SK-N-SH (cell line): ENCODE data around the gene CFAP126. TPM values are rescaled to one million over a fixed set of nuclear protein-coding genes. Genes with fewer than 3 reads are reported as not detected.

Experiments
- CTCF ChIA-PET: fragments of 300-600, 350-600 bp; formaldehyde crosslinking; extraction: SDS; loops from one replicate; lab custom pipeline; 2021; lab: Yijun Ruan, JAX
- POLR2A ChIA-PET: fragments of 350-600 bp; sonication (Branson Sonifier 250); formaldehyde crosslinking; extraction: SDS; loops from one replicate; lab custom pipeline; 2020; ENCODE audit warnings: antibody characterized with exemption, inconsistent platforms; lab: Yijun Ruan, JAX
- DNase-seq: peaks from one replicate; pipeline ENCODE4 v3.0.0; 2012
- H2AFZ ChIP-seq: fragments of 200-600 bp; sonication (generic); 2 replicates; pipeline ENCODE4 v1.8.1; 2016; ENCODE audit warnings: antibody characterized with exemption, mild to moderate bottlenecking, low read depth
- H3F3A ChIP-seq: fragments of 200-600 bp; sonication (generic); replicated peaks from 2 replicates; pipeline ENCODE3; 2016; ENCODE audit warnings: antibody characterized with exemption, mild to moderate bottlenecking; ENCODE audit not compliant: insufficient read depth
- H3K27ac ChIP-seq, 2 experiments: fragments of 200-500 bp in 1 of 2; fragments of 200-600 bp in 1 of 2; sonication (Bioruptor generic) in 1 of 2; sonication (generic), shearing (Covaris generic) in 1 of 2; 2 replicates each; pipeline versions ENCODE4 v1.5.1 to v1.6.1; 2014 to 2016; ENCODE audit warnings: low read depth in 2 of 2, inconsistent platforms in 1 of 2, low read length in 1 of 2, mild to moderate bottlenecking in 1 of 2, mixed read lengths in 1 of 2
- H3K27me3 ChIP-seq: fragments of 200-600 bp; sonication (generic), shearing (Covaris generic); 2 replicates; pipeline ENCODE4 v1.6.1; 2016; ENCODE audit warnings: mixed run types; ENCODE audit not compliant: insufficient read depth
- H3K36me3 ChIP-seq, 2 experiments: fragments of 200-500 bp in 1 of 2; fragments of 200-600 bp in 1 of 2; sonication (Bioruptor generic) in 1 of 2; sonication (generic) in 1 of 2; replicated peaks in 1 of 2; 2 replicates each; pipeline versions ENCODE3 to v1.5.1; 2014 to 2016; ENCODE audit warnings: low read length in 1 of 2, mild to moderate bottlenecking in 1 of 2; ENCODE audit not compliant: insufficient read depth in 2 of 2, control insufficient read depth in 1 of 2
- H3K4me1 ChIP-seq, 2 experiments: fragments of 200-500 bp in 1 of 2; fragments of 200-600 bp in 1 of 2; sonication (Bioruptor generic) in 1 of 2; sonication (generic), shearing (Covaris generic) in 1 of 2; 2 replicates each; pipeline versions ENCODE4 v1.5.1 to v1.6.1; 2014 to 2016; ENCODE audit warnings: low read depth in 1 of 2, low read length in 1 of 2, mixed run types in 1 of 2; ENCODE audit not compliant: insufficient read depth in 2 of 2, control insufficient read depth in 1 of 2
- H3K4me2 ChIP-seq: fragments of 200-600 bp; sonication (generic), shearing (Covaris generic); 2 replicates; pipeline ENCODE4 v1.6.1; 2017; ENCODE audit warnings: mixed run types
- H3K4me3 ChIP-seq, 2 experiments: fragments of 200-500 bp in 1 of 2; fragments of 200-600 bp in 1 of 2; sonication (Bioruptor generic) in 1 of 2; sonication (generic), shearing (Covaris generic) in 1 of 2; 2 replicates each; pipeline versions ENCODE4 v1.5.1 to v1.8.1; 2014 to 2016; ENCODE audit warnings: low read depth in 2 of 2, inconsistent platforms in 1 of 2, low read length in 1 of 2, mild to moderate bottlenecking in 1 of 2, mixed read lengths in 1 of 2, moderate library complexity in 1 of 2
- H3K79me2 ChIP-seq: fragments of 200-600 bp; sonication (generic); 2 replicates; pipeline ENCODE4 v1.8.1; 2017; ENCODE audit warnings: mild to moderate bottlenecking; ENCODE audit not compliant: insufficient read depth
- H3K9ac ChIP-seq: fragments of 200-600 bp; sonication (generic); 2 replicates; pipeline ENCODE4 v1.6.1; 2017; ENCODE audit warnings: mixed run types
- H3K9me2 ChIP-seq: fragments of 200-600 bp; sonication (generic); 2 replicates; pipeline ENCODE4 v1.6.1; 2017; ENCODE audit warnings: mixed run types
- H3K9me3 ChIP-seq: fragments of 200-600 bp; sonication (generic); 2 replicates; pipeline ENCODE4 v1.6.1; 2017; ENCODE audit warnings: mixed run types, mild to moderate bottlenecking, moderate library complexity
- H4K20me1 ChIP-seq: fragments of 200-600 bp; sonication (generic); 2 replicates; pipeline ENCODE4 v1.6.1; 2017; ENCODE audit warnings: mild to moderate bottlenecking, mixed run types; ENCODE audit not compliant: insufficient read depth
- CTCF ChIP-seq: fragments of 200-600 bp; sonication (generic); IDR thresholded peaks from 2 replicates; pipeline ENCODE4 v1.6.1; 2017; ENCODE audit warnings: antibody characterized with exemption, mild to moderate bottlenecking, moderate library complexity
- EP300 ChIP-seq, 2 experiments: IDR thresholded peaks; 2 replicates each; pipeline versions ENCODE4 v1.4.0 to v1.6.1; 2012; ENCODE audit warnings: borderline replicate concordance in 1 of 2, low read depth in 1 of 2, low read length in 1 of 2
- GATA2 ChIP-seq: sonication (generic); formaldehyde crosslinking; IDR thresholded peaks from 2 replicates; pipeline ENCODE4 v1.5.0; 2020; ENCODE audit warnings: mild to moderate bottlenecking, missing genetic modification reagents
- IRF3 ChIP-seq: fragments of 150-350 bp; IDR thresholded peaks from 2 replicates; pipeline ENCODE4 v1.6.1; 2016; ENCODE audit warnings: mild to moderate bottlenecking, low read depth, low read length
- MAX ChIP-seq: IDR thresholded peaks from 2 replicates; pipeline ENCODE4 v1.4.0; 2012; ENCODE audit warnings: low read depth
- MEF2A ChIP-seq: IDR thresholded peaks from 2 replicates; pipeline ENCODE4 v1.4.0; 2012; ENCODE audit warnings: low read depth, borderline replicate concordance
- NFIC ChIP-seq: IDR thresholded peaks from 2 replicates; pipeline ENCODE4 v1.4.0; 2012; ENCODE audit warnings: borderline replicate concordance
- NRF1 ChIP-seq: IDR thresholded peaks from 2 replicates; pipeline ENCODE4 v1.6.1; 2012; ENCODE audit warnings: low read depth, mild to moderate bottlenecking, low read length
- PBX3 ChIP-seq: IDR thresholded peaks from 2 replicates; pipeline ENCODE4; 2012
- POLR2AphosphoS5 ChIP-seq: IDR thresholded peaks from 2 replicates; pipeline ENCODE4 v1.6.1; 2012; ENCODE audit warnings: low read depth, low read length
- RAD21 ChIP-seq: IDR thresholded peaks from 2 replicates; pipeline ENCODE4 v1.6.1; 2012; ENCODE audit warnings: mild to moderate bottlenecking, low read length
- RFX5 ChIP-seq: IDR thresholded peaks from 2 replicates; pipeline ENCODE4 v1.6.1; 2012; ENCODE audit warnings: mild to moderate bottlenecking, improper control_type of control experiment, low read length
- RXRA ChIP-seq: IDR thresholded peaks from 2 replicates; pipeline ENCODE4 v1.4.0; 2012; ENCODE audit warnings: low read depth, mild to moderate bottlenecking, borderline replicate concordance
- TAF1 ChIP-seq: IDR thresholded peaks from 2 replicates; pipeline ENCODE4 v1.6.1; 2012; ENCODE audit warnings: low read depth, mild to moderate bottlenecking, low read length, moderate library complexity, borderline replicate concordance
- TCF12 ChIP-seq: IDR thresholded peaks from 2 replicates; pipeline ENCODE4 v1.4.0; 2012
- USF1 ChIP-seq: IDR thresholded peaks from 2 replicates; pipeline ENCODE4 v1.4.0; 2012; ENCODE audit warnings: low read depth, borderline replicate concordance
- ZBTB33 ChIP-seq: IDR thresholded peaks from 2 replicates; pipeline ENCODE4 v1.4.0; 2012; ENCODE audit warnings: low read depth, borderline replicate concordance
- whole genome bisulfite sequencing: methylation state at CpG from one replicate; pipeline ENCODE4 v1.1.6; 2017; ENCODE audit warnings: low lambda C conversion rate; 5-methylcytosine and 5-hydroxymethylcytosine counted together
- polyA plus RNA-seq, 3 experiments: library from polyadenylated mRNA; depleted of rRNA; stranded (reverse); fragments of >200 nt; gene quantifications; 2 replicates each; pipeline ENCODE4 v1.2.3, GENCODE V29; 2012
- TF ChIP-seq, protein P1 (sequence below): IDR thresholded peaks from 2 replicates; pipeline ENCODE4 v1.6.1; 2012; ENCODE audit warnings: mild to moderate bottlenecking, low read depth, low read length, moderate library complexity

CFAP126 gene
- polyA plus RNA-seq, 1 of the 3 experiments (the other 2 are of a cell fraction) = not detected

DNA sequence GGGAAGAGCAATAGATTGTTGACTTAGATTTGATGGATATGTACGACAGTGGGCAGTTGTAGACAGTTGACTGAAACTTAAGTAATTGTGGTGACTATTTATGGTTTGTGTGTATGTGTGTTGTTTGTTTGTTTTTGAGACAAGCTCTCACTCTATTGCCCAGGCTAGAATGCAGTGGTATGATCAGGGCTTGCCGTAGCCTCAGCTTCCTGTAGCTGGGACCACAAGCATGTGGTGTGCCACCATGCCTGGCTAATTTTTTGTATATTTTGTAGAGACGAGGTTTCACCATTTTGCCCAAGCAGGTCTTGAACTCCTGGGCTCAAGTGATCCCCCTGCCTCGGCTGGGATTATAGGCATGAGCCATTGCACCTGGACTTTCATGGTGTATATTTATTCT, 43.7 kb downstream of the CFAP126 start:
- no peaks in the 10 kb centered on the region for H4K20me1 ChIP-seq
- no peak for DNase-seq
- no peaks in the 10 kb centered on the region for H3K27me3 ChIP-seq
- no peak overlapping the region for H3K27ac ChIP-seq
- H3K79me2 ChIP-seq = peaks cover 8% of the 10 kb centered on the region
- peaks cover 18 to 37% of the 10 kb centered on the region in 2 experiments for H3K36me3 ChIP-seq
- H3K4me1 ChIP-seq = no peaks in the 10 kb centered on the region
- no peak overlapping the region for H3K9ac ChIP-seq
- H3K9me3 ChIP-seq = no peaks in the 10 kb centered on the region
- 100% methylated on average over 4 of the region's 4 CpGs for WGBS
- TF ChIP-seq MAX (no peak), TAF1 (no peak), CTCF (no peak), POLR2AphosphoS5 (no peak), NRF1 (no peak), TCF12 (no peak), IRF3 (no peak), GATA2 (CRISPR knock-in tag) (no peak), PBX3 (no peak), ZBTB33 (no peak), RAD21 (no peak), MEF2A (no peak), USF1 (no peak), EP300 (IDR thresholded peaks at IDR 0.05; ENCODE audit: borderline replicate concordance in 1 of 2, low read depth in 1 of 2, low read length in 1 of 2) (no peak), RFX5 (no peak), NFIC (no peak), RXRA (no peak)
- TF ChIP-seq, protein P1, sequence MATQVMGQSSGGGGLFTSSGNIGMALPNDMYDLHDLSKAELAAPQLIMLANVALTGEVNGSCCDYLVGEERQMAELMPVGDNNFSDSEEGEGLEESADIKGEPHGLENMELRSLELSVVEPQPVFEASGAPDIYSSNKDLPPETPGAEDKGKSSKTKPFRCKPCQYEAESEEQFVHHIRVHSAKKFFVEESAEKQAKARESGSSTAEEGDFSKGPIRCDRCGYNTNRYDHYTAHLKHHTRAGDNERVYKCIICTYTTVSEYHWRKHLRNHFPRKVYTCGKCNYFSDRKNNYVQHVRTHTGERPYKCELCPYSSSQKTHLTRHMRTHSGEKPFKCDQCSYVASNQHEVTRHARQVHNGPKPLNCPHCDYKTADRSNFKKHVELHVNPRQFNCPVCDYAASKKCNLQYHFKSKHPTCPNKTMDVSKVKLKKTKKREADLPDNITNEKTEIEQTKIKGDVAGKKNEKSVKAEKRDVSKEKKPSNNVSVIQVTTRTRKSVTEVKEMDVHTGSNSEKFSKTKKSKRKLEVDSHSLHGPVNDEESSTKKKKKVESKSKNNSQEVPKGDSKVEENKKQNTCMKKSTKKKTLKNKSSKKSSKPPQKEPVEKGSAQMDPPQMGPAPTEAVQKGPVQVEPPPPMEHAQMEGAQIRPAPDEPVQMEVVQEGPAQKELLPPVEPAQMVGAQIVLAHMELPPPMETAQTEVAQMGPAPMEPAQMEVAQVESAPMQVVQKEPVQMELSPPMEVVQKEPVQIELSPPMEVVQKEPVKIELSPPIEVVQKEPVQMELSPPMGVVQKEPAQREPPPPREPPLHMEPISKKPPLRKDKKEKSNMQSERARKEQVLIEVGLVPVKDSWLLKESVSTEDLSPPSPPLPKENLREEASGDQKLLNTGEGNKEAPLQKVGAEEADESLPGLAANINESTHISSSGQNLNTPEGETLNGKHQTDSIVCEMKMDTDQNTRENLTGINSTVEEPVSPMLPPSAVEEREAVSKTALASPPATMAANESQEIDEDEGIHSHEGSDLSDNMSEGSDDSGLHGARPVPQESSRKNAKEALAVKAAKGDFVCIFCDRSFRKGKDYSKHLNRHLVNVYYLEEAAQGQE = no peak
- no peak overlapping the region for H2AFZ ChIP-seq
- H3K4me3 ChIP-seq = no peak overlapping the region
- ChIA-PET CTCF (no interaction called here), POLR2A (no interaction called here)
- no peaks in the 10 kb centered on the region for H3F3A ChIP-seq
- H3K9me2 ChIP-seq = no peaks in the 10 kb centered on the region
- H3K4me2 ChIP-seq = no peak overlapping the region
